K562 (cell line): ENCODE results near the gene NRCAM.

Experiments used
- DPF2 ChIP-seq: fragments of 450-650 bp; IDR thresholded peaks from 2 replicates; pipeline ENCODE4 v1.6.1; 2016
- JUND ChIP-seq, 2 experiments: IDR thresholded peaks; 2 replicates in 1 of 2; 3 replicates in 1 of 2; pipeline ENCODE4 v1.6.1; 2011; ENCODE audit warnings: borderline replicate concordance in 2 of 2, low read depth in 2 of 2, low read length in 2 of 2, improper control_type of control experiment in 1 of 2, missing biosample characterization in 1 of 2, missing genetic modification characterization in 1 of 2, missing genetic modification reagents in 1 of 2
- RFX5 ChIP-seq: IDR thresholded peaks from 2 replicates; pipeline ENCODE4 v1.6.1; 2011; ENCODE audit warnings: low read depth, mild to moderate bottlenecking, improper control_type of control experiment, low read length
- SMC3 ChIP-seq: conservative IDR thresholded peaks from 2 replicates; pipeline ENCODE4 v1.6.1; 2011; ENCODE audit warnings: low read depth, low read length, improper control_type of control experiment; ENCODE audit not compliant: insufficient read depth

GRCh38 chr7:108459922-108460551, 3.8 kb upstream of the NRCAM start:
- TF ChIP-seq SMC3, result peak; percentile 57
- TF ChIP-seq RFX5, result no peak
- no peak for TF ChIP-seq DPF2
- no peak for TF ChIP-seq JUND (IDR thresholded peaks at IDR 0.05; ENCODE audit: borderline replicate concordance, low read depth, low read length)
- TF ChIP-seq JUND (tag; IDR thresholded peaks at IDR 0.05; ENCODE audit: borderline replicate concordance, low read depth, low read length), result no peak
